OCI-LY3 (cell line): ENCODE data around the gene PHF5A.

Experiments
- H2AFZ ChIP-seq: fragments of 200-600, 300-600 bp; shearing (Covaris generic); 2 replicates; pipeline ENCODE4 v1.6.0; 2014; ENCODE audit warnings: antibody characterized with exemption, low read depth, low read length
- H3K27ac ChIP-seq: fragments of 200-600, 300-600 bp; sonication (generic); 2 replicates; pipeline ENCODE4 v1.5.1; 2014; ENCODE audit warnings: mild to moderate bottlenecking, low read length, moderate library complexity, mixed read lengths
- H3K27me3 ChIP-seq: fragments of 200-600, 300-600 bp; sonication (generic); 2 replicates; pipeline ENCODE4 v1.6.1; 2014; ENCODE audit warnings: low read depth, low read length, mixed read lengths
- H3K36me3 ChIP-seq: fragments of 200-600, 300-600 bp; sonication (generic); replicated peaks from 2 replicates; pipeline ENCODE3; 2014; ENCODE audit warnings: low read depth, low read length, mixed read lengths
- H3K4me1 ChIP-seq: fragments of 300-600, 200-600 bp; sonication (generic); 2 replicates; pipeline ENCODE4 v1.6.1; 2014; ENCODE audit warnings: low read length, mixed read lengths
- H3K4me2 ChIP-seq: fragments of 200-600, 300-600 bp; sonication (generic); 2 replicates; pipeline ENCODE4 v1.6.1; 2014; ENCODE audit warnings: low read length, mixed read lengths
- H3K4me3 ChIP-seq: fragments of 300-600, 200-600 bp; sonication (generic); 2 replicates; pipeline ENCODE4 v1.5.1; 2014; ENCODE audit warnings: antibody characterized with exemption, mild to moderate bottlenecking, low read length, moderate library complexity
- H3K79me2 ChIP-seq: fragments of 300-600, 200-600 bp; shearing (Covaris generic); 2 replicates; pipeline ENCODE4 v1.6.1; 2014; ENCODE audit warnings: mild to moderate bottlenecking, low read length, mixed read lengths
- H3K9ac ChIP-seq: fragments of 300-600, 200-600 bp; shearing (Covaris generic); 2 replicates; pipeline ENCODE4 v1.6.0; 2014; ENCODE audit warnings: mild to moderate bottlenecking, low read length, moderate library complexity
- H3K9me3 ChIP-seq: fragments of 200-600, 300-600 bp; shearing (Covaris generic); 2 replicates; pipeline ENCODE4 v1.6.1; 2014; ENCODE audit warnings: low read length, mixed read lengths; ENCODE audit not compliant: insufficient read depth
- H4K20me1 ChIP-seq: fragments of 200-600, 300-600 bp; sonication (generic); 2 replicates; pipeline ENCODE4 v1.6.1; 2016; ENCODE audit warnings: low read length, mixed read lengths; ENCODE audit not compliant: insufficient read depth
- CTCF ChIP-seq: fragments of 200-600, 300-600 bp; sonication (generic); IDR thresholded peaks from 2 replicates; pipeline ENCODE4 v1.5.1; 2014; ENCODE audit warnings: antibody characterized with exemption, low read length, low read depth
- EZH2phosphoT487 ChIP-seq: fragments of 200-600 bp; shearing (Covaris generic); IDR thresholded peaks from 2 replicates; pipeline ENCODE4 v1.6.1; 2018; ENCODE audit warnings: antibody characterized with exemption, mixed run types, low read depth

The PHF5A gene

GRCh38 chr22:41468381-41469217 lies at the start of gene PHF5A, which contains the start of gene ACO2:
Gene PHF5A, minus strand, starts transcription at chr22:41468692. Its CDS starts 39 bp downstream, at chr22:41468653.
Gene ACO2, plus strand, starts transcription at chr22:41469117. Its CDS starts 30 bp downstream, at chr22:41469147.
- TF ChIP-seq CTCF (no peak), EZH2phosphoT487 (no peak)
- Histone ChIP-seq H2AFZ (peak within 1 kb of the TSS; percentile 95), H3K9ac (peak within 1 kb of the TSS; percentile 84)

GRCh38 chr22:41518048-41518347 lies 49.5 kb upstream of the PHF5A start:
- Histone ChIP-seq H3K9me3 (no peaks in the 10 kb centered on the region), H3K27me3 (no peaks in the 10 kb centered on the region), H3K79me2 (no peaks in the 10 kb centered on the region), H3K4me2 (no peak overlapping the region), H3K4me1 (no peaks in the 10 kb centered on the region), H2AFZ (no peak overlapping the region), H4K20me1 (no peaks in the 10 kb centered on the region), H3K4me3 (no peak overlapping the region), H3K36me3 (peaks cover 22% of the 10 kb centered on the region), H3K9ac (no peak overlapping the region), H3K27ac (no peak overlapping the region)
- no peak for TF ChIP-seq EZH2phosphoT487
- no peak; the same call in 1 of the 2 replicates for TF ChIP-seq CTCF

More at GRCh38 chr22:41468381-41469217, at the start of gene PHF5A, which contains the start of gene ACO2:
- Histone ChIP-seq H3K9me3 (no peaks in the 10 kb centered on the region), H3K79me2 (peaks cover 88% of the 10 kb centered on the region), H3K36me3 (peaks cover 37% of the 10 kb centered on the region), H3K4me1 (peaks cover 18% of the 10 kb centered on the region), H3K4me2 (peak within 1 kb of the TSS; percentile 93), H3K27me3 (no peaks in the 10 kb centered on the region), H3K4me3 (peak within 1 kb of the TSS; percentile 79), H3K27ac (peak within 1 kb of the TSS; percentile 77), H4K20me1 (no peaks in the 10 kb centered on the region)

GRCh38 chr22:41517172-41518047 lies 48.9 kb upstream of the PHF5A start:
- Histone ChIP-seq H3K27me3 (no peaks in the 10 kb centered on the region), H3K4me3 (no peak overlapping the region), H3K79me2 (no peaks in the 10 kb centered on the region), H3K9ac (no peak overlapping the region), H3K36me3 (peaks cover 22% of the 10 kb centered on the region), H2AFZ (no peak overlapping the region), H4K20me1 (0 out of 2 replicates have a peak, but pooled peaks cover 3% of the 10 kb centered on the region), H3K4me1 (no peaks in the 10 kb centered on the region), H3K9me3 (no peaks in the 10 kb centered on the region), H3K27ac (no peak overlapping the region), H3K4me2 (no peak overlapping the region)
- TF ChIP-seq EZH2phosphoT487 = no peak
- peak; percentile 95 for TF ChIP-seq CTCF

GRCh38 chr22:41516462-41516861 lies 48.0 kb upstream of the PHF5A start:
- Histone ChIP-seq H3K36me3 (peaks cover 30% of the 10 kb centered on the region), H3K27me3 (no peaks in the 10 kb centered on the region)

More at GRCh38 chr22:41516462-41516861, 48.0 kb upstream of the PHF5A start:
- Histone ChIP-seq H3K4me2 (no peak overlapping the region), H4K20me1 (0 out of 2 replicates have a peak, but pooled peaks cover 3% of the 10 kb centered on the region), H3K27ac (no peak overlapping the region), H2AFZ (no peak overlapping the region), H3K79me2 (no peaks in the 10 kb centered on the region), H3K4me1 (no peaks in the 10 kb centered on the region), H3K4me3 (no peak overlapping the region), H3K9ac (no peak overlapping the region), H3K9me3 (no peaks in the 10 kb centered on the region)
- TF ChIP-seq CTCF (no peak), EZH2phosphoT487 (no peak)
